SK-N-MC (cell line): ENCODE results near the gene KLHDC4.

Source experiments
- DNase-seq: peaks from one replicate; pipeline ENCODE4 v3.0.0-alpha.2; 2011; ENCODE audit warnings: low read depth, low spot score
- H3K27ac ChIP-seq: fragments of 200-600 bp; sonication (generic); 2 replicates; pipeline ENCODE4 v1.5.1; 2016; ENCODE audit warnings: mixed run types
- H3K36me3 ChIP-seq: fragments of 200-600 bp; sonication (generic); 2 replicates; pipeline ENCODE4 v1.6.1; 2017; ENCODE audit warnings: antibody characterized with exemption, low read length, mixed read lengths; ENCODE audit not compliant: insufficient read depth
- H3K4me3 ChIP-seq: fragments of 200-600 bp; sonication (generic); 2 replicates; pipeline ENCODE4 v1.5.1; 2016
- H3K9ac ChIP-seq: fragments of 200-600 bp; sonication (generic); 2 replicates; pipeline ENCODE4 v1.8.0; 2017; ENCODE audit warnings: mixed run types, mixed read lengths; ENCODE audit not compliant: insufficient read length
- H3K9me3 ChIP-seq: fragments of 200-600 bp; sonication (generic); 2 replicates; pipeline ENCODE4 v1.6.1; 2017; ENCODE audit warnings: low read depth, mild to moderate bottlenecking, antibody characterized with exemption, low read length, moderate library complexity, mixed read lengths
- EZH2 ChIP-seq: fragments of 200-600 bp; sonication (generic); IDR thresholded peaks from one replicate; pipeline ENCODE4 v1.6.1; 2017; ENCODE audit warnings: antibody characterized with exemption
- FOXP2 ChIP-seq: optimal IDR thresholded peaks from 2 replicates; pipeline ENCODE3; 2011; ENCODE audit warnings: mild to moderate bottlenecking, moderate library complexity; ENCODE audit not compliant: insufficient read depth; ENCODE audit errors: extremely low read length, control extremely low read depth
- POLR2AphosphoS5 ChIP-seq: IDR thresholded peaks from 2 replicates; pipeline ENCODE4 v1.6.1; 2012; ENCODE audit warnings: mild to moderate bottlenecking, low read depth, low read length, borderline replicate concordance

The KLHDC4 gene

GRCh38 chr16:87669672-87670071 lies 96.1 kb downstream of the KLHDC4 start:
- no peaks in the 10 kb centered on the region for H3K9me3 ChIP-seq
- no peak for TF ChIP-seq FOXP2
- no peak for TF ChIP-seq POLR2AphosphoS5
- no peak for TF ChIP-seq EZH2
- no peak for DNase-seq
- no peak overlapping the region for H3K27ac ChIP-seq
- no peak overlapping the region for H3K4me3 ChIP-seq
- H3K36me3 ChIP-seq, result no peaks in the 10 kb centered on the region
- H3K9ac ChIP-seq, result no peak overlapping the region

- Histone ChIP-seq H3K36me3 (no peaks in the 10 kb centered on the region), H3K27ac (no peak overlapping the region), H3K4me3 (no peak overlapping the region), H3K9me3 (no peaks in the 10 kb centered on the region), H3K9ac (no peak overlapping the region)
- no peak for DNase-seq
- no peak for TF ChIP-seq POLR2AphosphoS5
These were observed 97.8 kb downstream of the KLHDC4 start for GRCh38 chr16:87667946-87668345.

GRCh38 chr16:87667443-87667842 lies 98.3 kb downstream of the KLHDC4 start:
- Histone ChIP-seq H3K9ac (no peak overlapping the region), H3K27ac (no peak overlapping the region), H3K4me3 (no peak overlapping the region), H3K36me3 (no peaks in the 10 kb centered on the region), H3K9me3 (no peaks in the 10 kb centered on the region)
- DNase-seq, result no peak
- TF ChIP-seq FOXP2 (no peak), EZH2 (no peak), POLR2AphosphoS5 (no peak)

- no peak for TF ChIP-seq POLR2AphosphoS5
- no peak for TF ChIP-seq EZH2
- TF ChIP-seq FOXP2, result no peak
- Histone ChIP-seq H3K27ac (no peak overlapping the region), H3K36me3 (no peaks in the 10 kb centered on the region), H3K9me3 (no peaks in the 10 kb centered on the region), H3K9ac (no peak overlapping the region), H3K4me3 (no peak overlapping the region)
- no peak for DNase-seq
These were observed 98.9 kb downstream of the KLHDC4 start for GRCh38 chr16:87666919-87667318.

GRCh38 chr16:87665193-87665592 lies 100.6 kb downstream of the KLHDC4 start:
- no peak overlapping the region for H3K9ac ChIP-seq

GRCh38 chr16:87664792-87665191 lies 101.0 kb downstream of the KLHDC4 start:
- Histone ChIP-seq H3K27ac (no peak overlapping the region), H3K9me3 (no peaks in the 10 kb centered on the region), H3K36me3 (no peaks in the 10 kb centered on the region), H3K9ac (no peak overlapping the region), H3K4me3 (no peak overlapping the region)
- TF ChIP-seq EZH2, result no peak
- TF ChIP-seq POLR2AphosphoS5, result no peak
- no peak for TF ChIP-seq FOXP2
- DNase-seq, result no peak

More at GRCh38 chr16:87665193-87665592, 100.6 kb downstream of the KLHDC4 start:
- no peaks in the 10 kb centered on the region for H3K36me3 ChIP-seq
- H3K9me3 ChIP-seq, result no peaks in the 10 kb centered on the region
- H3K27ac ChIP-seq, result no peak overlapping the region
- no peak for DNase-seq
- TF ChIP-seq FOXP2 (no peak), EZH2 (no peak), POLR2AphosphoS5 (no peak)
- no peak overlapping the region for H3K4me3 ChIP-seq

- Histone ChIP-seq H3K4me3 (no peak overlapping the region), H3K27ac (no peak overlapping the region), H3K9ac (no peak overlapping the region), H3K36me3 (no peaks in the 10 kb centered on the region), H3K9me3 (no peaks in the 10 kb centered on the region)
- no peak for DNase-seq
- TF ChIP-seq EZH2 (no peak), POLR2AphosphoS5 (no peak), FOXP2 (no peak)
These were observed 103.3 kb downstream of the KLHDC4 start for GRCh38 chr16:87662254-87663204.

GRCh38 chr16:87661561-87661960 lies 104.2 kb downstream of the KLHDC4 start:
- no peak for DNase-seq
- TF ChIP-seq POLR2AphosphoS5, result no peak
- TF ChIP-seq FOXP2, result no peak
- TF ChIP-seq EZH2, result no peak
- no peak overlapping the region for H3K9ac ChIP-seq
- H3K36me3 ChIP-seq, result no peaks in the 10 kb centered on the region
- H3K4me3 ChIP-seq, result no peak overlapping the region
- H3K9me3 ChIP-seq, result no peaks in the 10 kb centered on the region
- H3K27ac ChIP-seq, result no peak overlapping the region

- Histone ChIP-seq H3K9ac (no peak overlapping the region), H3K27ac (no peak overlapping the region), H3K36me3 (no peaks in the 10 kb centered on the region), H3K4me3 (no peak overlapping the region), H3K9me3 (no peaks in the 10 kb centered on the region)
- TF ChIP-seq EZH2 (no peak), FOXP2 (no peak), POLR2AphosphoS5 (no peak)
- no peak for DNase-seq
These were observed 107.1 kb downstream of the KLHDC4 start for GRCh38 chr16:87658564-87659225.
